ENCODE data around the gene AMH.

GRCh38 chr19:2215281-2215751 lies 33.8 kb upstream of the AMH start:
- TF ChIP-seq REST (IDR thresholded peaks at IDR 0.05; ENCODE audit: unreplicated experiment) (no peak), EZH2phosphoT487 (IDR thresholded peaks at IDR 0.05; ENCODE audit: unreplicated experiment) (no peak), POLR2AphosphoS5 (IDR thresholded peaks at IDR 0.05; ENCODE audit: low read depth) (no peak)
- TF ChIP-seq, protein P1, sequence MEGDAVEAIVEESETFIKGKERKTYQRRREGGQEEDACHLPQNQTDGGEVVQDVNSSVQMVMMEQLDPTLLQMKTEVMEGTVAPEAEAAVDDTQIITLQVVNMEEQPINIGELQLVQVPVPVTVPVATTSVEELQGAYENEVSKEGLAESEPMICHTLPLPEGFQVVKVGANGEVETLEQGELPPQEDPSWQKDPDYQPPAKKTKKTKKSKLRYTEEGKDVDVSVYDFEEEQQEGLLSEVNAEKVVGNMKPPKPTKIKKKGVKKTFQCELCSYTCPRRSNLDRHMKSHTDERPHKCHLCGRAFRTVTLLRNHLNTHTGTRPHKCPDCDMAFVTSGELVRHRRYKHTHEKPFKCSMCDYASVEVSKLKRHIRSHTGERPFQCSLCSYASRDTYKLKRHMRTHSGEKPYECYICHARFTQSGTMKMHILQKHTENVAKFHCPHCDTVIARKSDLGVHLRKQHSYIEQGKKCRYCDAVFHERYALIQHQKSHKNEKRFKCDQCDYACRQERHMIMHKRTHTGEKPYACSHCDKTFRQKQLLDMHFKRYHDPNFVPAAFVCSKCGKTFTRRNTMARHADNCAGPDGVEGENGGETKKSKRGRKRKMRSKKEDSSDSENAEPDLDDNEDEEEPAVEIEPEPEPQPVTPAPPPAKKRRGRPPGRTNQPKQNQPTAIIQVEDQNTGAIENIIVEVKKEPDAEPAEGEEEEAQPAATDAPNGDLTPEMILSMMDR (conservative IDR thresholded peaks at IDR 0.05; ENCODE audit: low read depth in 2 of 2), result no peak

Measured in GM23338 (cell line).